ENCODE results near the gene LHPP.

Gene LHPP

GRCh38 chr10:124473070-124473469 is 11.4 kb downstream of the LHPP start:
- no peak for DNase-seq

- no peak for DNase-seq
Measured at GRCh38 chr10:124474514-124475070, 13.0 kb downstream of the LHPP start.

GRCh38 chr10:124476043-124476725 is 14.6 kb downstream of the LHPP start:
- no peak for DNase-seq

- DNase-seq = no peak
Measured at GRCh38 chr10:124477614-124478363, 16.2 kb downstream of the LHPP start.

- DNase-seq = no peak
Measured at GRCh38 chr10:124478515-124478914, 16.9 kb downstream of the LHPP start.

GRCh38 chr10:124480860-124481259 is 19.2 kb downstream of the LHPP start:
- DNase-seq = no peak

GRCh38 chr10:124481717-124482116 is 20.1 kb downstream of the LHPP start:
- DNase-seq = no peak

- DNase-seq = no peak
Measured at GRCh38 chr10:124482236-124482800, 20.7 kb downstream of the LHPP start.

- DNase-seq = no peak
Measured at GRCh38 chr10:124482876-124483275, 21.3 kb downstream of the LHPP start.

GRCh38 chr10:124484031-124484430 is 22.4 kb downstream of the LHPP start:
- no peak for DNase-seq

- DNase-seq = no peak
Measured at GRCh38 chr10:124484661-124485060, 23.0 kb downstream of the LHPP start.

GRCh38 chr10:124486635-124487034 is 25.0 kb downstream of the LHPP start:
- DNase-seq = no peak

- DNase-seq = no peak
Measured at GRCh38 chr10:124491105-124491504, 29.5 kb downstream of the LHPP start.

GRCh38 chr10:124492266-124492665 is 30.6 kb downstream of the LHPP start:
- no peak for DNase-seq

- DNase-seq = no peak
Measured at GRCh38 chr10:124493214-124493882, 31.7 kb downstream of the LHPP start.

GRCh38 chr10:124494046-124494807 is 32.6 kb downstream of the LHPP start:
- DNase-seq = no peak

- DNase-seq = no peak
Measured at GRCh38 chr10:124495162-124495561, 33.5 kb downstream of the LHPP start.

GRCh38 chr10:124495725-124496124 is 34.1 kb downstream of the LHPP start:
- DNase-seq = no peak

- no peak for DNase-seq
Measured at GRCh38 chr10:124496150-124496549, 34.5 kb downstream of the LHPP start.

- DNase-seq = no peak
Measured at GRCh38 chr10:124496620-124497019, 35.0 kb downstream of the LHPP start.

- no peak for DNase-seq
Measured at GRCh38 chr10:124497196-124497881, 35.7 kb downstream of the LHPP start.

- no peak for DNase-seq
Measured at GRCh38 chr10:124498056-124498455, 36.4 kb downstream of the LHPP start.
